Measurements from ENCODE around the gene RIC1. TPM values are rescaled to one million over a fixed set of nuclear protein-coding genes. Genes with fewer than 3 reads are reported as not detected.
"Not testable (repeated sequence)": the region's sequence is repeated elsewhere in the genome, so short reads cannot be mapped to it uniquely, and the experiment has no call there.

RIC1 gene
- total RNA-seq, 6 donors from 2014 or later = 21.5 to 62.9 (median 31.0) TPM

DNA sequence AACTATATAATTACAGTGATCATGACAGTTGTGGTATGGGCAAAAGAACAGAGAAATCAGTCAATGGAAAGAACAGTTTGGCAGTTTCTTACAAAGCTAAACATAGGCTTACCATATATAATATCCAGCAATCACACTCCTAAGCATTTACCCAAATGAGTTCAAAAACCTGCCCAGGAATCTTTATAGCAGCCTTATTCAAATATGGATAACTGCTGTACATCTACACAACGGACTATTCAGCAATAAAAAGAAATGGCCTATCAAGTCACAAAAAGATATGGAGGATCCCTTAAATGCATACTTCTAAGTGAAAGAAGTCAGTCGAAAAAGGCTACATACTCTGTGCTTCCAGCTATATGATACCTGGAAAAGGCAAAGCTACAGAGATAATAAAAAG lies 167.4 kb downstream of the RIC1 start:
- Histone ChIP-seq H3K9me3 (no peaks in the 10 kb centered on the region), H3K27ac (no peak overlapping the region), H3K27me3 (no peaks in the 10 kb centered on the region), H3K4me1 (no peaks in the 10 kb centered on the region), H3K36me3 (peaks cover 0 to 16% (median 0%) of the 10 kb centered on the region in 4 donors), H3K4me3 (no peak overlapping the region)
- ATAC-seq (ENCODE audit: low FRiP score in 2 of 2) (no peak), DNase-seq (no peak)
- whole genome bisulfite sequencing, 2 donors = 91 to 100% methylated on average over 2 of the region's 2 CpGs
- no peak for TF ChIP-seq POLR2AphosphoS5 (IDR thresholded peaks at IDR 0.05)
- no peak for TF ChIP-seq POLR2A (IDR thresholded peaks at IDR 0.05)
- no peak for TF ChIP-seq EP300 (IDR thresholded peaks at IDR 0.05)
- TF ChIP-seq, protein P1, sequence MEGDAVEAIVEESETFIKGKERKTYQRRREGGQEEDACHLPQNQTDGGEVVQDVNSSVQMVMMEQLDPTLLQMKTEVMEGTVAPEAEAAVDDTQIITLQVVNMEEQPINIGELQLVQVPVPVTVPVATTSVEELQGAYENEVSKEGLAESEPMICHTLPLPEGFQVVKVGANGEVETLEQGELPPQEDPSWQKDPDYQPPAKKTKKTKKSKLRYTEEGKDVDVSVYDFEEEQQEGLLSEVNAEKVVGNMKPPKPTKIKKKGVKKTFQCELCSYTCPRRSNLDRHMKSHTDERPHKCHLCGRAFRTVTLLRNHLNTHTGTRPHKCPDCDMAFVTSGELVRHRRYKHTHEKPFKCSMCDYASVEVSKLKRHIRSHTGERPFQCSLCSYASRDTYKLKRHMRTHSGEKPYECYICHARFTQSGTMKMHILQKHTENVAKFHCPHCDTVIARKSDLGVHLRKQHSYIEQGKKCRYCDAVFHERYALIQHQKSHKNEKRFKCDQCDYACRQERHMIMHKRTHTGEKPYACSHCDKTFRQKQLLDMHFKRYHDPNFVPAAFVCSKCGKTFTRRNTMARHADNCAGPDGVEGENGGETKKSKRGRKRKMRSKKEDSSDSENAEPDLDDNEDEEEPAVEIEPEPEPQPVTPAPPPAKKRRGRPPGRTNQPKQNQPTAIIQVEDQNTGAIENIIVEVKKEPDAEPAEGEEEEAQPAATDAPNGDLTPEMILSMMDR (IDR thresholded peaks at IDR 0.05) = no peak

DNA sequence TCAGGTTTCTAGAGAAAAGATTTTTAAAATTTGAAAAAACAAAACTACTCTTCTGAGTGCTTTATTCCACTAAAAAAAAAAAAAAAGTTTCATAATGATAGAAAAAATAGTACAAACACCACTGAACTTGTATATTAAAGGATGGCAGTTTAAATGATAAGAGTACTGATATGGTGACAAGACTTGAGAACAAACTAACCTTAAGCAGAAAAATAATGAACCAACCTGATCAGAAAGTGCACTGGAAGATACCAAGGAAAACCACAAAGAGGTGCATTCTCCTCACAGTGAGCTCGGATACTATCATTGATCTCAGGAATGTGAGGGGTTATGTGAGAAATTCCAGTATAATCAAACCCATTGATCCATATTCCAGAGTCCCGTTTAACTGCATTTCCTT lies 169.7 kb downstream of the RIC1 start:
- Histone ChIP-seq H3K4me3 (no peak overlapping the region), H3K27ac (no peak overlapping the region), H3K36me3 (peaks cover 0 to 15% (median 0%) of the 10 kb centered on the region in 4 donors), H3K27me3 (no peaks in the 10 kb centered on the region), H3K9me3 (no peaks in the 10 kb centered on the region), H3K4me1 (no peaks in the 10 kb centered on the region)
- no peak for TF ChIP-seq POLR2AphosphoS5 (IDR thresholded peaks at IDR 0.05)
- TF ChIP-seq POLR2A (IDR thresholded peaks at IDR 0.05) = no peak
- no peak for TF ChIP-seq EP300 (IDR thresholded peaks at IDR 0.05)
- TF ChIP-seq, protein P1 (IDR thresholded peaks at IDR 0.05) = no peak
- WGBS, 2 donors = 68 to 79% methylated on average over 2 of the region's 2 CpGs
- ATAC-seq (ENCODE audit: low FRiP score in 2 of 2) (no peak), DNase-seq (no peak)

DNA sequence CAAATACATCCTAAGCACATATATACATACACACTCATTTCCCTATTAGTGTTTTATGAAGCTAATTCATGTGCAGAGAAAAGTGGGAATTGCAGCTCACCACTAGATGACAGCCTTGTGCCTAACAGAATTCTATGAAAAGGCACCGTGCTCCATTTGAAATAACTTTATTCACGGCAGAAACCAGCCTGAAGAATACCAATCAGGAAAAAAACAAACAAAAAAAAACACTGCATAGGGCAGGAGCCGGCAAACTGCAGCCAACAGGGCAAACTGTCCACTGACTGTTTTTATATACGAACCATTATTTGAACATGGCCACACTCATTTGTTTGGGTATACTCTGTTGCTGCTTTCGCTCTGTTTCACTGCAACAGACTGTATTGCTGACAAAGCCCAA lies 170.4 kb downstream of the RIC1 start:
- Histone ChIP-seq H3K4me1 (no peaks in the 10 kb centered on the region), H3K9me3 (no peaks in the 10 kb centered on the region), H3K27ac (no peak overlapping the region), H3K36me3 (peaks cover 0 to 15% (median 0%) of the 10 kb centered on the region in 4 donors), H3K27me3 (no peaks in the 10 kb centered on the region), H3K4me3 (peak overlapping the region in 1 of 4 donors; percentile 26)
- WGBS, 2 donors = 22 to 29% methylated on average over 5 of the region's 5 CpGs
- no peak for TF ChIP-seq POLR2A (IDR thresholded peaks at IDR 0.05)
- TF ChIP-seq, protein P1 (IDR thresholded peaks at IDR 0.05) = peak in 4 of 6 experiments; percentile 25 to 42 (median 38)
- ATAC-seq (ENCODE audit: low FRiP score in 2 of 2) = no peak
- DNase-seq = no peak

DNA sequence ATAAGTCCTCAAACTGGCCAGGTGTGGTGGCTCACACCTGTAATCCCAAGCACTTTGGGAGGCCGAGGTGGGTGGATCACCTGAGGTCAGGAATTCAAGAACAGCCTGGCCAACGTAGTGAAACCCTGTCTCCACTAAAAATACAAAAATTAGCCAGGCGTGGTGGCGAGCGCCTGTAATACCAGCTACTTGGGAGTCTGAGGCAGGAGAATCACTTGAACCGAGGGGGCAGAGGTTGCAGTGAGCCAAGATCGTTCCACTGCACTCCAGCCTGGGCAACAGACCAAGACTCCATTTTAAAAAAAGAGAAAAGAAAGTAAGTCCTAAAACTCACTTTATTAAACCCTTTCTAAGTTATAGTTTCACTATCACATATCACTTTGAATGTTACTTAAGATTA lies 171.5 kb downstream of the RIC1 start:
- not testable (repeated sequence) for DNase-seq

DNA sequence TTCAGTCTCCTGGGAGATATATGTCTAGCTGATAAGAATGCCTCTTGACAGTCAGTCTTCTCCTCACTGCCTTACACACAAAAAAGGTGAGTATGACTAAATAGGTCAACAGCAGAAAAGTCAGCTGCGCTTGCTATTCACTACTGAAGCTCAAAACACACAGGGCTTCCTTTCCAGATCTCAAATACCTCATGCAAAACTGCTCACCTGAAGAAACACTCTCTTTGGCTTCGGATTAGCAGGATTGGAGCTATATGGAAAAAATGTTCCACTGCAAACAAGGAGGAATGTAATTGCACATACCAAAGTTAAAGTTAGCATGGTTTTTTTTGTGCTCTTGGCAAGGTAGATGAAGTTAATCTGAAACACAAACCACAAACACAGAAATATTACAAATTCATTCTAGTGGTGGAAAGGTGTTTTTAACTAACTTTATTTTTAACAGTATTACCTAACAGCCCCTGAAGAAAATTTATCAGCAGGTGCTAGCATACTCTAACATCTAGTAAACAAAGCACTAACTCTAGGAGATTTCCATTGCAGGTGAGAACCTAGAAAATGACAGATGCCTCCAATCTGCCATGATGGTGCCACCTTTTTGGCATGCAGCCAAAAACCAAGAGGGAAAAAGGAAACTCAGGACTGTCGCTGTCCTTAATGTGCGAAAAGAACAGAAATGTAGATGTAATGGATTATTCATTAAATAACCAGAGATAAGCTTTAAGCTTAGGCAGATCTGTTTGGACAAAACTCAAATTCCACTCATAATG lies 172.2 kb downstream of the RIC1 start:
- Histone ChIP-seq H3K27ac (no peak overlapping the region), H3K4me1 (no peaks in the 10 kb centered on the region), H3K4me3 (no peak overlapping the region), H3K36me3 (peaks cover 0 to 18% (median 0%) of the 10 kb centered on the region in 4 donors), H3K9me3 (no peaks in the 10 kb centered on the region), H3K27me3 (no peaks in the 10 kb centered on the region)
- TF ChIP-seq EP300 (IDR thresholded peaks at IDR 0.05) (no peak), POLR2A (IDR thresholded peaks at IDR 0.05) (no peak), POLR2AphosphoS5 (IDR thresholded peaks at IDR 0.05) (no peak)
- TF ChIP-seq, protein P1 (IDR thresholded peaks at IDR 0.05) = no peak
- DNase-seq = no peak
- WGBS, 2 donors = 78 to 83% methylated on average over 4 of the region's 4 CpGs
- no peak for ATAC-seq (ENCODE audit: low FRiP score in 2 of 2)

More for the DNA sequence above, 171.5 kb downstream of the RIC1 start:
- not testable (repeated sequence) for H3K27me3 ChIP-seq; H3K9me3 ChIP-seq; H3K4me3 ChIP-seq; ATAC-seq (ENCODE audit: low FRiP score in 2 of 2); H3K27ac ChIP-seq; H3K4me1 ChIP-seq
- WGBS, 2 donors = 85 to 94% methylated on average over 7 of the region's 7 CpGs
- peaks cover 0 to 17% (median 0%) of the 10 kb centered on the region in 4 donors for H3K36me3 ChIP-seq

Data from upper lobe of left lung (tissue), 6 donors.